Natural killer cell (primary cell): Measurements from ENCODE around the gene MAN1C1. TPM values are rescaled to one million over a fixed set of nuclear protein-coding genes. Genes with fewer than 3 reads are reported as not detected.

ENCODE experiments used
- ATAC-seq, 3 donors: fragments of 150-1000 bp in 2 of 3; fragments of 200-7000 bp in 1 of 3; cut with Tn5 transposase; 1 replicate in 1 of 3; 2 replicates in 2 of 3; pipeline ENCODE4 v1.10.0; 2021; ENCODE audit warnings: mild to moderate bottlenecking in 2 of 3, moderate library complexity in 2 of 3
- DNase-seq, 2 donors: peaks; one replicate each; pipeline versions ENCODE4 v3.0.0 to v3.0.0-alpha.2; 2013 to 2021; ENCODE audit warnings: mixed read lengths in 1 of 2
- H3K27ac ChIP-seq: one replicate; pipeline ENCODE4 v1.5.1; 2013; ENCODE audit warnings: mild to moderate bottlenecking, low read length
- H3K27me3 ChIP-seq: one replicate; pipeline ENCODE4 v1.6.1; 2013; ENCODE audit warnings: low read length; ENCODE audit not compliant: control insufficient read depth, insufficient read depth
- H3K36me3 ChIP-seq: one replicate; pipeline ENCODE4 v1.6.1; 2013; ENCODE audit warnings: low read length; ENCODE audit not compliant: control insufficient read depth, insufficient read depth
- H3K4me1 ChIP-seq: one replicate; pipeline ENCODE4 v1.6.1; 2013; ENCODE audit warnings: low read length; ENCODE audit not compliant: control insufficient read depth, insufficient read depth
- H3K4me3 ChIP-seq: one replicate; pipeline ENCODE4 v1.5.1; 2013; ENCODE audit warnings: low read length
- H3K9me3 ChIP-seq: one replicate; pipeline ENCODE4 v1.6.1; 2013; ENCODE audit warnings: low read length; ENCODE audit not compliant: control insufficient read depth, insufficient read depth
- H3K27ac Mint-ChIP-seq, 2 donors: one replicate each; pipeline ENCODE4 v1.8.0; 2022; ENCODE audit warnings: mild to moderate bottlenecking in 2 of 2, mixed read lengths in 2 of 2, moderate library complexity in 1 of 2
- H3K27me3 Mint-ChIP-seq, 2 donors: one replicate each; pipeline ENCODE4 v1.8.0; 2022; ENCODE audit warnings: low read depth in 2 of 2, mixed read lengths in 2 of 2
- H3K36me3 Mint-ChIP-seq: one replicate; pipeline ENCODE4 v1.8.0; 2022; ENCODE audit warnings: mixed read lengths
- H3K4me1 Mint-ChIP-seq, 2 donors: one replicate each; pipeline ENCODE4 v1.8.0; 2022; ENCODE audit warnings: mixed read lengths in 2 of 2
- H3K4me3 Mint-ChIP-seq: one replicate; pipeline ENCODE4 v1.8.0; 2022; ENCODE audit warnings: mild to moderate bottlenecking, moderate library complexity, mixed read lengths
- H3K9me3 Mint-ChIP-seq, 2 donors: one replicate each; pipeline ENCODE4 v1.8.0; 2022; ENCODE audit warnings: mixed read lengths in 2 of 2
- WGBS: methylation state at CpG from one replicate; pipeline ENCODE4 v1.1.7; 2013; ENCODE audit warnings: missing lambda C conversion rate; ENCODE audit not compliant: insufficient coverage; 5-methylcytosine and 5-hydroxymethylcytosine counted together
- intact Hi-C: fragments of 100-400 bp; cut with micrococcal nuclease; formaldehyde crosslinking; loops from one replicate; pipeline ENCODE4 v1.14.2; 2022
- total RNA-seq, 4 donors: library from RNA; stranded (reverse); fragments of 120-200 nt in 1 of 4; gene quantifications; one replicate each; pipeline versions ENCODE4 v1.2.3 to v1.2.4, GENCODE V29; 2013 to 2022
- TF ChIP-seq, protein P1 (sequence below): fragments of 200-600 bp; IDR thresholded peaks from one replicate; pipeline ENCODE4 v1.8.0; 2022; ENCODE audit warnings: antibody characterized with exemption

The MAN1C1 gene
- total RNA-seq, 3 donors from 2014 or later (not counting 1 experiment from before 2014, with no cell fraction given), result 3.6 to 7.5 (median 7.1) TPM

DNA sequence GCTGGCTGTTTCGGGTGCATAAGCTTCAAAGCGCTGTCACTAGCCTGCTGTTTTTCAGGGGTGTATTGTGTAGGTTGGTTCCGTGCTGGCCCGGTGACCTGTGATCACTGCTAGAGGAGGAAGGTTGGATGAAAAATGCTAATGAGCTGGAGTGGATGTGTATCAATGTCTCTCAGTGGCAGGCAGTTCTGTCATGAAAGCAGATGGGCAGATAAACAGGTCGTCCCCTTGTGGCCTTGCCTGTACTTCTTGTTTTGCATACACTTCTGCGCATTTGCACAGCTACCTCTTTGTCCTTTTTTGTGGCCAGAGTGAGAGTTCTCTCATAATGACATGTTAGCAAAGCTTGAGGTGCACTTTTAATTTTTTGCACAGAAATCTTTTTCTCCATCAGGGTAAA, 186.3 kb downstream of the MAN1C1 start:
- 63% methylated on average over 6 of the region's 6 CpGs for WGBS

DNA sequence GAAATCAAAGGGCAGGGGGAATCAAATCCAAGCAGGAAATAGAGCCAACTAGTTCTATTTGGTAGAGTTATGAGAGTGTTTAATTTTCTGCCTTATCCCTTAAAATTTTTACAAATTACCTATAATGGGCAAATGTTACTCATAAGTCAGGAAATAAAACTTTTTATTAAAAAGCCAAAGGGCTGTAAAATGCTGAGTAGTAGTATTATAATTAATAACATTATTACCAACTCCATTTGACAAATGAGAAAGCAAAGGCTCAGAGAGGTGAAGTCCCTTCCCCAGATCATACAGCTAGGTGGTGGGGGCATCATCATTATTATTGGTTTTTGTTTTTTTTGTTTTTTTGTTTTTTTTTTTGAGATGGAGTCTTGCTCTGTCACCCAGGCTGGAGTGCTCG, 186.8 kb downstream of the MAN1C1 start:
- intact Hi-C loops, result no loop called here
- TF ChIP-seq, protein P1, sequence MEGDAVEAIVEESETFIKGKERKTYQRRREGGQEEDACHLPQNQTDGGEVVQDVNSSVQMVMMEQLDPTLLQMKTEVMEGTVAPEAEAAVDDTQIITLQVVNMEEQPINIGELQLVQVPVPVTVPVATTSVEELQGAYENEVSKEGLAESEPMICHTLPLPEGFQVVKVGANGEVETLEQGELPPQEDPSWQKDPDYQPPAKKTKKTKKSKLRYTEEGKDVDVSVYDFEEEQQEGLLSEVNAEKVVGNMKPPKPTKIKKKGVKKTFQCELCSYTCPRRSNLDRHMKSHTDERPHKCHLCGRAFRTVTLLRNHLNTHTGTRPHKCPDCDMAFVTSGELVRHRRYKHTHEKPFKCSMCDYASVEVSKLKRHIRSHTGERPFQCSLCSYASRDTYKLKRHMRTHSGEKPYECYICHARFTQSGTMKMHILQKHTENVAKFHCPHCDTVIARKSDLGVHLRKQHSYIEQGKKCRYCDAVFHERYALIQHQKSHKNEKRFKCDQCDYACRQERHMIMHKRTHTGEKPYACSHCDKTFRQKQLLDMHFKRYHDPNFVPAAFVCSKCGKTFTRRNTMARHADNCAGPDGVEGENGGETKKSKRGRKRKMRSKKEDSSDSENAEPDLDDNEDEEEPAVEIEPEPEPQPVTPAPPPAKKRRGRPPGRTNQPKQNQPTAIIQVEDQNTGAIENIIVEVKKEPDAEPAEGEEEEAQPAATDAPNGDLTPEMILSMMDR, result no peak
- Mint-ChIP-seq H3K4me1 (peaks cover 0 to 13% of the 10 kb centered on the region in 2 donors), H3K27me3 (peaks cover 0 to 3% of the 10 kb centered on the region in 2 donors), H3K27ac (no peak overlapping the region), H3K36me3 (no peaks in the 10 kb centered on the region), H3K9me3 (no peaks in the 10 kb centered on the region), H3K4me3 (no peak overlapping the region)
- no peak overlapping the region for H3K27ac ChIP-seq
- no peaks in the 10 kb centered on the region for H3K27me3 ChIP-seq
- no peaks in the 10 kb centered on the region for H3K9me3 ChIP-seq
- no peaks in the 10 kb centered on the region for H3K36me3 ChIP-seq
- H3K4me1 ChIP-seq, result peaks cover 18% of the 10 kb centered on the region
- no peak overlapping the region for H3K4me3 ChIP-seq
- no peak for ATAC-seq
- WGBS, result 93% methylated on average over 1 of the region's 1 CpG
- DNase-seq, result no peak

More for the DNA sequence above, 186.3 kb downstream of the MAN1C1 start:
- intact Hi-C loops, result no loop called here
- DNase-seq, result peak in 1 of 2 donors; percentile 32
- no peak for ATAC-seq
- H3K36me3 Mint-ChIP-seq, result no peaks in the 10 kb centered on the region
- H3K27me3 Mint-ChIP-seq, result peaks cover 0 to 3% of the 10 kb centered on the region in 2 donors
- peaks cover 0 to 13% of the 10 kb centered on the region in 2 donors for H3K4me1 Mint-ChIP-seq
- Histone ChIP-seq H3K4me3 (no peak overlapping the region), H3K9me3 (no peaks in the 10 kb centered on the region), H3K36me3 (no peaks in the 10 kb centered on the region), H3K27me3 (no peaks in the 10 kb centered on the region), H3K27ac (no peak overlapping the region), H3K4me1 (peaks cover 18% of the 10 kb centered on the region)
- no peak overlapping the region for H3K27ac Mint-ChIP-seq
- TF ChIP-seq, protein P1, result no peak
- no peak overlapping the region for H3K4me3 Mint-ChIP-seq
- no peaks in the 10 kb centered on the region for H3K9me3 Mint-ChIP-seq

DNA sequence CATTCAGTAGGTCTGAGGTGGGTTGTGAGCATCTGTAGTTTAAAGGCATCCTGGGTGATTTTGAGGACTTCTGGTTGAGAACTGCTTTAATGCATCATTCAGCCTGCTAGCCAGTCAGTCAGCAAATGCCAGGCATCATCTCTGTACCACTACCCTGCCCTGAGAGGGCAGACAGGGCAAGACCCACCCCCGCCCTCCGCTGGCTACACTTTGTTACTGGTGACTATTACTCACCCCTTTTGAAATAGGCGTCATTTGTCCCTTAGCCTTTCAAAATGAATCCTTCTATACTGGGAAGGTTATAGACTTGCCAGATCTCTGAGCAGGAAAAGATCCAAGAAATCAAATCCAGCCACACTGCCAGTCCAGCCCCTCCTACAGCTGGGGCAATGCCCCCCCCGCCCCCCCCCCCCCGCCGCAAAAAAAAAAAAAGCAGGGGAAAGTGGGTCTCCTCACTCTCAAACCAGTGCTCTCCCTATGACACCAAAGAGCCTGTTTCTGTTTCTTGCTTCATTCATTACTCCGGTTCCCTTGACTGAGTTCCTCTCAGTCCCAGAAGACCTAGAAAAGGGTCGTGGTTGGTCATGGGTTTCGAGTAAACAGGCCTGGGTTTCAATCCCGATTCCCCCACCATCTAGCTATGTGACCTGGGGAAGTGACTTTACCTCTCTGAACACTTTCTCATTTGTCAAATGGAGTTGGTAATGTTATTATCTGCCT, 187.8 kb downstream of the MAN1C1 start:
- ATAC-seq (no peak), DNase-seq (no peak)
- Mint-ChIP-seq H3K9me3 (no peaks in the 10 kb centered on the region), H3K4me1 (peaks cover 0 to 12% of the 10 kb centered on the region in 2 donors), H3K36me3 (no peaks in the 10 kb centered on the region), H3K27me3 (peaks cover 0 to 3% of the 10 kb centered on the region in 2 donors), H3K4me3 (no peak overlapping the region), H3K27ac (no peak overlapping the region)
- intact Hi-C loops, result no loop called here
- 63% methylated on average over 6 of the region's 10 CpGs for WGBS
- Histone ChIP-seq H3K36me3 (no peaks in the 10 kb centered on the region), H3K9me3 (no peaks in the 10 kb centered on the region), H3K27ac (no peak overlapping the region), H3K27me3 (no peaks in the 10 kb centered on the region), H3K4me1 (peaks cover 15% of the 10 kb centered on the region), H3K4me3 (no peak overlapping the region)
- TF ChIP-seq, protein P1, result no peak
